Heart left ventricle (tissue), 16 donors: ENCODE results near the gene NLK. TPM values are rescaled to one million over a fixed set of nuclear protein-coding genes. Genes with fewer than 3 reads are reported as not detected.
A peak's percentile ranks its signal among the peaks of the same experiment; 100 is the strongest.
"Not testable (repeated sequence)": the region's sequence is repeated elsewhere in the genome, so short reads cannot be mapped to it uniquely, and the experiment has no call there.

Experiments used
- ATAC-seq, 4 donors: fragments of 200-7000 bp; cut with Tn5 transposase; one replicate each; pipeline ENCODE4 v1.9.1; 2020 to 2022; ENCODE audit warnings: moderate library complexity in 4 of 4, mild to moderate bottlenecking in 3 of 4, moderate number of reproducible peaks in 1 of 4
- DNase-seq, 5 donors: peaks; one replicate each; pipeline ENCODE4 v3.0.0-alpha.2; 2020
- H3K27ac ChIP-seq, 12 donors: fragments of 200-600 bp; sonication (generic) in 4 of 12; one replicate each; pipeline versions ENCODE4 v1.5.0 to v1.8.0; 2016 to 2022; ENCODE audit warnings: mild to moderate bottlenecking in 2 of 12
- H3K27me3 ChIP-seq, 9 donors: fragments of 200-600 bp; sonication (generic) in 2 of 9; one replicate each; pipeline versions ENCODE4 v1.5.1 to v1.8.0; 2016 to 2022; ENCODE audit warnings: mild to moderate bottlenecking in 3 of 9
- H3K36me3 ChIP-seq, 9 donors: fragments of 200-600 bp; sonication (generic) in 2 of 9; one replicate each; pipeline versions ENCODE4 v1.5.0 to v1.8.0; 2018 to 2022; ENCODE audit warnings: mild to moderate bottlenecking in 2 of 9
- H3K4me1 ChIP-seq, 12 donors: fragments of 200-600 bp; sonication (generic) in 4 of 12; one replicate each; pipeline versions ENCODE4 v1.5.0 to v1.8.0; 2016 to 2022; ENCODE audit warnings: mild to moderate bottlenecking in 3 of 12
- H3K4me3 ChIP-seq, 12 donors: fragments of 200-600 bp; sonication (generic) in 4 of 12; one replicate each; pipeline versions ENCODE4 v1.5.0 to v1.8.0; 2017 to 2022; ENCODE audit warnings: mild to moderate bottlenecking in 9 of 12, moderate library complexity in 4 of 12
- H3K9me3 ChIP-seq, 12 donors: fragments of 200-600 bp; sonication (generic) in 4 of 12; one replicate each; pipeline versions ENCODE4 v1.5.0 to v1.8.0; 2016 to 2022; ENCODE audit warnings: mild to moderate bottlenecking in 1 of 12
- POLR2A ChIP-seq, 2 donors: fragments of 450-650 bp; IDR thresholded peaks; one replicate each; pipeline ENCODE4 v1.6.1; 2017; ENCODE audit warnings: antibody characterized with exemption in 2 of 2, mild to moderate bottlenecking in 2 of 2, moderate library complexity in 2 of 2
- WGBS, 4 donors: extraction: QIAGEN DNeasy Blood & Tissue Kit in 2 of 4; methylation state at CpG; one replicate each; pipeline versions ENCODE4 v1.1.5 to v1.1.7; 2013 to 2018; 5-methylcytosine and 5-hydroxymethylcytosine counted together
- intact Hi-C, 10 donors: fragments of 100-400 bp; cut with DNase I; formaldehyde crosslinking; loops; one replicate each; pipeline versions ENCODE4 v1.11.1 to v1.14.2; 2022
- polyA plus RNA-seq, 2 donors: library from polyadenylated mRNA; stranded (reverse); fragments of 200-250 nt; gene quantifications; one replicate each; pipeline ENCODE4 v1.2.3, GENCODE V29; 2013
- total RNA-seq, 9 donors: library from RNA; depleted of rRNA in 2 of 9; stranded (reverse); fragments of >200 nt in 2 of 9; fragmentation: NEBNext Ultra II Directional in 3 of 9; extraction: Animal tissue kit (Norgen Biotek cat#: 25700) in 3 of 9; gene quantifications; one replicate each; pipeline versions ENCODE4 v1.1.0 to v1.2.4, GENCODE V29; 2016 to 2023
- TF ChIP-seq, protein P1 (sequence below), 12 donors: fragments of 200-600 bp; sonication (generic) in 4 of 12; IDR thresholded peaks; one replicate each; pipeline versions ENCODE4 v1.5.0 to v1.8.0; 2018 to 2022; ENCODE audit warnings: antibody characterized with exemption in 12 of 12, mild to moderate bottlenecking in 5 of 12
- donor health status: ischemic (EF 13 %, LVEDD 7.1; RV severe dilation, severe dysfunction).
- donor health status: healthy with polysubstance abuse.
- donor health status: DM: no; HTN: yes; CAD: no.
- donor health status: DM: no; HTN: no; CAD: no.
- donor health status: ischemic (EF 25% LVEDD 6.9; RV normal size, moderate dysfunction).
- donor health status: ischemic (EF 25% LVEDD 5.7; RV mildly dilated, moderate dysfunction).
- donor health status: healthy.
- donor health status: DM: yes; HTN: yes; CAD: no.
- donor health status: ischemic (EF 35%, LVEDD 5.7; RV mildly dilated, moderate dysfunction).
- donor health status: nonischemic (EF 11% LVEDD 7.7; RV severe dilation, severe dysfunction).
- donor health status: DM: yes; HTN: yes; CAD: no.
- donor health status: PGD.
- donor health status: ischemic (EF 29% LVEDD 5.4; RV normal size, mild dysfunction).
- donor health status: nonischemic (EF 23%, LVEDD 6.1; RV moderate dilation, normal function).

NLK gene
- total and polyA plus RNA-seq, 11 donors = 8.1 to 29.1 (median 20.0) TPM

DNA sequence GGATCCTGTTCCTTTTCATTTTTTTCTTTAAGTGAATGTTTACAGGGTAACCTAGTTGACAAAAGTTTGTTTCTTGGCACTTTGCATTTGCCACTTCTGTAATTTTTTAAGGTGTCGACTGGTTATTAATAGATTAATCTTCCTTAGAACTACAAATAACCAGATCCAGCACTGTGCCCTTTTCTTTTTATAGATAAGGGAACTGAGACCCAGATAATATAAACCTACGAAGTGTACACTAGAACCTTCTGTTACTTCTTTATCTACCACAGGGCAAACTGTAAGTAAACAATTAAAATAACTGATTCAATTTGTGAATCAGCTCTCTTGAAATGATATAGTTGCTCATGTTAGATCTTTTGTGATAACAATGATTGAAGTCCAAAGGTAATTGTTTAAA lies 55.4 kb downstream of the NLK start:
- DNase-seq = no peak
- Histone ChIP-seq H3K36me3 (peaks cover 0 to 8% (median 0%) of the 10 kb centered on the region in 9 donors), H3K27me3 (no peaks in the 10 kb centered on the region), H3K27ac (no peak overlapping the region), H3K9me3 (peaks cover 0 to 9% (median 0%) of the 10 kb centered on the region in 12 donors), H3K4me3 (no peak overlapping the region), H3K4me1 (peaks cover 0 to 21% (median 2%) of the 10 kb centered on the region in 12 donors)
- TF ChIP-seq POLR2A (IDR thresholded peaks at IDR 0.05) = no peak
- TF ChIP-seq, protein P1, sequence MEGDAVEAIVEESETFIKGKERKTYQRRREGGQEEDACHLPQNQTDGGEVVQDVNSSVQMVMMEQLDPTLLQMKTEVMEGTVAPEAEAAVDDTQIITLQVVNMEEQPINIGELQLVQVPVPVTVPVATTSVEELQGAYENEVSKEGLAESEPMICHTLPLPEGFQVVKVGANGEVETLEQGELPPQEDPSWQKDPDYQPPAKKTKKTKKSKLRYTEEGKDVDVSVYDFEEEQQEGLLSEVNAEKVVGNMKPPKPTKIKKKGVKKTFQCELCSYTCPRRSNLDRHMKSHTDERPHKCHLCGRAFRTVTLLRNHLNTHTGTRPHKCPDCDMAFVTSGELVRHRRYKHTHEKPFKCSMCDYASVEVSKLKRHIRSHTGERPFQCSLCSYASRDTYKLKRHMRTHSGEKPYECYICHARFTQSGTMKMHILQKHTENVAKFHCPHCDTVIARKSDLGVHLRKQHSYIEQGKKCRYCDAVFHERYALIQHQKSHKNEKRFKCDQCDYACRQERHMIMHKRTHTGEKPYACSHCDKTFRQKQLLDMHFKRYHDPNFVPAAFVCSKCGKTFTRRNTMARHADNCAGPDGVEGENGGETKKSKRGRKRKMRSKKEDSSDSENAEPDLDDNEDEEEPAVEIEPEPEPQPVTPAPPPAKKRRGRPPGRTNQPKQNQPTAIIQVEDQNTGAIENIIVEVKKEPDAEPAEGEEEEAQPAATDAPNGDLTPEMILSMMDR (IDR thresholded peaks at IDR 0.05) = no peak
- 44 to 53% (median 53%) methylated on average over 2 of the region's 2 CpGs for WGBS, 4 donors
- ATAC-seq = peak in 1 of 4 donors; percentile 31
- intact Hi-C loops = no loop called here

DNA sequence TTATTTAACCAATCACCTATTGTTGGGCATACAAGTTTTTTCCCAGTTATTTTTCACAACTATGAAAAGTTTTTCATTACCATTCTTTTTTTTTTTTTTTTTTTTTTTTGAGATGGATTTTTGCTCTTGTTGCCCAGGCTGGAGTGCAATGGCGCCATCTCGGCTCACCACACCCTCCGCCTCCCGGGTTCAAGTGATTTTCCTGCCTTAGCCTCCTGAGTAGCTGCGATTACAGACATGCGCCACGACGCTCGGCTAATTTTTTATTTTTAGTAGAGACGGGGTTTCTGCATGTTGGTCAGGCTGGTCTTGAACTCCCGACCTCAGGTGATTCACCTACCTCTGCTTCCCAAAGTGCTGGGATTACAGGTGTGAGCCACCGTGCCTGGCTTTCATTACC lies 56.1 kb downstream of the NLK start:
- WGBS, 4 donors = 96 to 98% (median 98%) methylated on average over 12 of the region's 12 CpGs
- H3K36me3 ChIP-seq, DNase-seq, H3K4me3 ChIP-seq, H3K9me3 ChIP-seq, H3K27ac ChIP-seq, ATAC-seq, intact Hi-C loops, H3K27me3 ChIP-seq: not testable (repeated sequence)
- H3K4me1 ChIP-seq = peaks cover 0 to 19% (median 2%) of the 10 kb centered on the region in 12 donors

DNA sequence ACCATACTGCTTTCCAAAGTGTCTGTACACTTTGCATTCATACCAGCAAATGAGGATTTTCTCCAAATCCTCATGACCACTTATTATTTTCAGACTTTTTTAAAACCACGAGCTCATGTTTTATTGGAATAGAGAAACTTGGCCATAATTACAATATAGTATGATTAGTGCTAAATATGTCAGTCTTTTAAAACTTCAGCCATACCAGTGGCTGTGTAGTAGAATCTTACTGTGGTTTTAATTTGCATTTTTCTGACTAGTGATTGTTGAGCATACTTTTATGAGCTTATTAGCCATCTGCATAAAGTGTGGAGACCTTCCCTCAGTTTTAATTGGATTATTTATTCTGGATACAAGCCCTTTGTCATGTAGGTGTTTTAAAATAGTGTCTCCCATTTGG lies 57.8 kb downstream of the NLK start:
- H3K36me3 ChIP-seq = peaks cover 0 to 8% (median 0%) of the 10 kb centered on the region in 9 donors
- intact Hi-C loops = loop anchor here in 1 of 10 donors (5.0 kb wide), 1 partner anchor 208 kb away; the partner anchor contains the start of gene LYRM9
- H3K4me3 ChIP-seq = no peak overlapping the region
- H3K27me3 ChIP-seq = no peaks in the 10 kb centered on the region
- DNase-seq (no peak), ATAC-seq (no peak)
- TF ChIP-seq POLR2A (IDR thresholded peaks at IDR 0.05) = no peak
- TF ChIP-seq, protein P1 (IDR thresholded peaks at IDR 0.05) = no peak
- peaks cover 0 to 9% (median 0%) of the 10 kb centered on the region in 12 donors for H3K9me3 ChIP-seq
- 94 to 97% (median 96%) methylated on average over 1 of the region's 1 CpG for WGBS, 4 donors
- H3K4me1 ChIP-seq = peaks cover 0 to 19% (median 0%) of the 10 kb centered on the region in 12 donors
- H3K27ac ChIP-seq = no peak overlapping the region

- peaks cover 0 to 8% (median 0%) of the 10 kb centered on the region in 9 donors for H3K36me3 ChIP-seq
- peaks cover 0 to 19% (median 0%) of the 10 kb centered on the region in 12 donors for H3K4me1 ChIP-seq
- TF ChIP-seq POLR2A (IDR thresholded peaks at IDR 0.05) = no peak
- H3K9me3 ChIP-seq = peaks cover 0 to 9% (median 0%) of the 10 kb centered on the region in 12 donors
- no peak for DNase-seq
- 69 to 79% (median 76%) methylated on average over 1 of the region's 1 CpG for WGBS, 4 donors
- no peaks in the 10 kb centered on the region for H3K27me3 ChIP-seq
- no peak overlapping the region for H3K4me3 ChIP-seq
- intact Hi-C loops = loop anchor here in 1 of 10 donors (5.0 kb wide), 1 partner anchor 209 kb away; the partner anchor contains the start of gene LYRM9
- no peak for ATAC-seq
- no peak overlapping the region for H3K27ac ChIP-seq
Measured at GRCh38 chr17:28100936-28101335, 58.5 kb downstream of the NLK start.

DNA sequence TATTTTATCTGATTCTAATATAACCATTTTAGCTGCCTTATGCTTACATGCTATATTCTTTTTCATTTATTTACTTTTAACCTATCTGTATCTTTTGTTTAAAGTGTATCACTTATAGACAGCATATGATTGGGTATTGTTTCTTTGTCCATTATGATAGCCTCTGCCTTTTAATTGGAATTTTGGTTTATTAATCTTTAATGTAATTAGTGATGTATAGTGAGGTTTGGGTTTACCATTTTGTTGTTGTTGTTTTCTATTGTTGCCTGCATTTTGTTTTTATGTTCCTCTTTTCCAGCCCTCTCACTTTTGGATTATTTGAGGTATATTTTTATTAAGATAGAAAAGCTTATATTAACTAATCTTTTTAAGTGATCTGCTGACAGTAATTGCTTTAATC lies 59.4 kb downstream of the NLK start:
- H3K36me3 ChIP-seq = peaks cover 0 to 8% (median 0%) of the 10 kb centered on the region in 9 donors
- H3K27ac ChIP-seq = no peak overlapping the region
- TF ChIP-seq POLR2A (IDR thresholded peaks at IDR 0.05) = no peak
- TF ChIP-seq, protein P1 (IDR thresholded peaks at IDR 0.05) = no peak
- H3K4me3 ChIP-seq = no peak overlapping the region
- no peak for ATAC-seq
- intact Hi-C loops = loop anchor here in 1 of 10 donors (5.0 kb wide), 1 partner anchor 210 kb away; the partner anchor contains the start of gene LYRM9
- H3K9me3 ChIP-seq = peaks cover 0 to 9% (median 0%) of the 10 kb centered on the region in 12 donors
- H3K27me3 ChIP-seq = no peaks in the 10 kb centered on the region
- no peak for DNase-seq
- H3K4me1 ChIP-seq = peaks cover 0 to 13% (median 0%) of the 10 kb centered on the region in 12 donors
